ENCODE data around the gene PPP1R14D. TPM values are rescaled to one million over a fixed set of nuclear protein-coding genes. Genes with fewer than 3 reads are reported as not detected.

PPP1R14D gene
- total RNA-seq, 2 experiments from 2014 or later = not detected

GRCh38 chr15:40871749-40872617 lies 43.5 kb upstream of the PPP1R14D start:
- no peaks in the 10 kb centered on the region for H3K27me3 ChIP-seq (ENCODE audit: control insufficient read depth in 1 of 2, insufficient read depth in 2 of 2, low read length in 2 of 2)
- ATAC-seq (ENCODE audit: poor library complexity) = no peak
- Mint-ChIP-seq H3K4me1 (ENCODE audit: low read depth) (peaks cover 5% of the 10 kb centered on the region), H3K36me3 (ENCODE audit: low read depth) (no peaks in the 10 kb centered on the region), H3K9me3 (no peaks in the 10 kb centered on the region), H3K4me3 (peak overlapping the region; percentile 11), H3K27ac (no peak overlapping the region), H3K27me3 (no peaks in the 10 kb centered on the region)
- H3K9me3 ChIP-seq (ENCODE audit: control insufficient read depth in 1 of 2, insufficient read depth in 1 of 2, low read length in 2 of 2) = peaks cover 0 to 6% of the 10 kb centered on the region in 2 experiments
- ChIA-PET POLR2A (interaction anchor here (0.9 kb wide), 1 partner anchor 22 kb away, joined by 3 read pairs; the partner anchor contains the start of gene VPS18), CTCF (interaction anchor here (1.2 to 1.9 kb wide), 3 partner anchors 9 to 22 kb away, joined by 3 to 9 read pairs (median 6); partner anchors contain the start of gene VPS18)
- peaks cover 14% of the 10 kb centered on the region for H3K4me1 ChIP-seq (ENCODE audit: insufficient read depth, low read length)
- TF ChIP-seq CTCF (IDR thresholded peaks at IDR 0.05) = no peak
- no peaks in the 10 kb centered on the region for H3K36me3 ChIP-seq (ENCODE audit: insufficient read depth, low read length)
- no peak overlapping the region for H3K27ac ChIP-seq (ENCODE audit: low read depth in 1 of 2, low read length in 2 of 2)
- H3K4me3 ChIP-seq (ENCODE audit: low read length) = no peak overlapping the region
- peak in 1 of 14 experiments; percentile 25 for DNase-seq
- intact Hi-C loops (cut with DNase I, micrococcal nuclease) = no loop called here

GRCh38 chr15:40870716-40871115 lies 42.2 kb upstream of the PPP1R14D start:
- Histone ChIP-seq H3K27me3 (ENCODE audit: control insufficient read depth in 1 of 2, insufficient read depth in 2 of 2, low read length in 2 of 2) (no peaks in the 10 kb centered on the region), H3K4me3 (ENCODE audit: low read length) (no peak overlapping the region), H3K9me3 (ENCODE audit: control insufficient read depth in 1 of 2, insufficient read depth in 1 of 2, low read length in 2 of 2) (peaks cover 0 to 6% of the 10 kb centered on the region in 2 experiments), H3K27ac (ENCODE audit: low read depth in 1 of 2, low read length in 2 of 2) (no peak overlapping the region), H3K4me1 (ENCODE audit: insufficient read depth, low read length) (peaks cover 14% of the 10 kb centered on the region), H3K36me3 (ENCODE audit: insufficient read depth, low read length) (no peaks in the 10 kb centered on the region)
- H3K4me1 Mint-ChIP-seq (ENCODE audit: low read depth) = peaks cover 5% of the 10 kb centered on the region
- H3K4me3 Mint-ChIP-seq = no peak overlapping the region
- ChIA-PET CTCF (interaction anchor here (1.7 to 1.9 kb wide), 2 partner anchors 12 to 24 kb away, joined by 6 to 9 read pairs; partner anchors contain the start of gene VPS18), POLR2A (no interaction called here)
- no peak overlapping the region for H3K27ac Mint-ChIP-seq
- intact Hi-C loops (cut with DNase I, micrococcal nuclease) = no loop called here
- H3K27me3 Mint-ChIP-seq = no peaks in the 10 kb centered on the region
- no peaks in the 10 kb centered on the region for H3K36me3 Mint-ChIP-seq (ENCODE audit: low read depth)
- ATAC-seq (ENCODE audit: poor library complexity) (no peak), DNase-seq (no peak)
- no peaks in the 10 kb centered on the region for H3K9me3 Mint-ChIP-seq
- TF ChIP-seq CTCF (IDR thresholded peaks at IDR 0.05) = no peak

GRCh38 chr15:40869686-40870085 lies 41.2 kb upstream of the PPP1R14D start:
- no peak for ATAC-seq (ENCODE audit: poor library complexity)

More at GRCh38 chr15:40869686-40870085, 41.2 kb upstream of the PPP1R14D start:
- DNase-seq = no peak
- Histone ChIP-seq H3K36me3 (ENCODE audit: insufficient read depth, low read length) (no peaks in the 10 kb centered on the region), H3K27me3 (ENCODE audit: control insufficient read depth in 1 of 2, insufficient read depth in 2 of 2, low read length in 2 of 2) (no peaks in the 10 kb centered on the region), H3K9me3 (ENCODE audit: control insufficient read depth in 1 of 2, insufficient read depth in 1 of 2, low read length in 2 of 2) (peaks cover 0 to 6% of the 10 kb centered on the region in 2 experiments), H3K27ac (ENCODE audit: low read depth in 1 of 2, low read length in 2 of 2) (no peak overlapping the region), H3K4me1 (ENCODE audit: insufficient read depth, low read length) (peaks cover 14% of the 10 kb centered on the region), H3K4me3 (ENCODE audit: low read length) (no peak overlapping the region)
- POLR2A ChIA-PET = no interaction called here
- peaks cover 5% of the 10 kb centered on the region for H3K4me1 Mint-ChIP-seq (ENCODE audit: low read depth)
- no peak overlapping the region for H3K4me3 Mint-ChIP-seq
- H3K9me3 Mint-ChIP-seq = no peaks in the 10 kb centered on the region
- intact Hi-C loops (cut with DNase I, micrococcal nuclease) = no loop called here
- no peaks in the 10 kb centered on the region for H3K27me3 Mint-ChIP-seq
- H3K27ac Mint-ChIP-seq = no peak overlapping the region
- H3K36me3 Mint-ChIP-seq (ENCODE audit: low read depth) = no peaks in the 10 kb centered on the region
- TF ChIP-seq CTCF (IDR thresholded peaks at IDR 0.05) = no peak
- CTCF ChIA-PET = interaction anchor here (0.6 to 0.9 kb wide), 2 partner anchors 11 kb away, joined by 3 to 4 read pairs; no protein-coding TSS in a partner anchor

Measured in CD4-positive, alpha-beta T cell (primary cell).